ENCODE data around the gene SYT6.

DNA sequence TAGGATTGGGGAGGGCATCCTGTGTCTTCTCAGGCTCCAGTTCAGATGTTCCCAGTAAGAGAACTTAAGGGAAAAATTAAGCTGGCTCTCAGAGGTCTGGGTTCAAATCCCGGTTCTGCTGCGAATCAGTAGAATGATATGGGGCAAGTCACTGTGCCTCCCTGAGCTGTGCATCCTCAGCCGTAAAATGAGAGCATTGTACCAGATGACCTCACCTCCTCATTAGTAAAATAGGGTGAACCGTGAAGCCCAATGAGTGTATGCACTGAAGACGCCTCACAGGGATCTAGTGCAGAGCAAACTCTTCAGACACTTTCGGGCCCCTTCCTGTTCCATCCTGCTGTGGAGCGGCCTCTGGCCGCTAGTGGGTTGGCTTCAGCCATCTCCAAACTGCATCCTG lies 36.0 kb downstream of the SYT6 start:
- TF ChIP-seq EZH2 (conservative IDR thresholded peaks at IDR 0.05; ENCODE audit: low read depth, low read length) = no peak
- no peak for TF ChIP-seq NONO (IDR thresholded peaks at IDR 0.05)
- TF ChIP-seq NONO (CRISPR knock-in tag; conservative IDR thresholded peaks at IDR 0.05) = no peak
- no peak for TF ChIP-seq ZNF367 (CRISPR knock-in tag; IDR thresholded peaks at IDR 0.05; ENCODE audit: borderline replicate concordance)
- TF ChIP-seq KDM5B (CRISPR knock-in tag; IDR thresholded peaks at IDR 0.05; ENCODE audit: borderline replicate concordance) = no peak

Data from HepG2 (cell line).